A673 (cell line): ENCODE measurements around the gene C10orf90. TPM values are rescaled to one million over a fixed set of nuclear protein-coding genes. Genes with fewer than 3 reads are reported as not detected.
A peak's percentile ranks its signal among the peaks of the same experiment; 100 is the strongest.

Source experiments
- BruUV-seq: library from RNA; stranded (reverse); fragments of 400-500 nt; replicated peaks from 2 replicates; lab custom pipeline; 2021; lab: Mats Ljungman, UMichigan
- CTCF ChIA-PET: fragments of 300-600 bp; sonication (Branson Sonifier 250); formaldehyde crosslinking; loops from one replicate; lab custom pipeline; 2022; ENCODE audit warnings: antibody characterized with exemption; lab: Charles Lee
- POLR2A ChIA-PET: fragments of 300-600 bp; sonication (Branson Sonifier 250); formaldehyde crosslinking; loops from one replicate; lab custom pipeline; 2022; ENCODE audit warnings: antibody characterized with exemption; ENCODE audit not compliant: low non-redundant PET; lab: Charles Lee
- DNase-seq: peaks from one replicate; pipeline ENCODE4 v3.0.0-alpha.2; 2015; ENCODE audit warnings: low spot score
- H3K27ac ChIP-seq: fragments of 200-600 bp; sonication (generic); 2 replicates; pipeline ENCODE4 v1.5.1; 2016; ENCODE audit warnings: mixed run types, low read depth, mild to moderate bottlenecking, mixed read lengths, antibody characterized with exemption, low read length; ENCODE audit not compliant: poor library complexity, severe bottlenecking
- H3K27me3 ChIP-seq: fragments of 200-600 bp; sonication (generic); replicated peaks from 2 replicates; pipeline ENCODE4 v1.6.1; 2017; ENCODE audit warnings: mixed run types, low read depth, mild to moderate bottlenecking, mixed read lengths, antibody characterized with exemption, low read length; ENCODE audit not compliant: insufficient read depth, poor library complexity
- H3K36me3 ChIP-seq: fragments of 200-600 bp; sonication (generic); 2 replicates; pipeline ENCODE4 v1.6.1; 2016; ENCODE audit warnings: mixed run types, mild to moderate bottlenecking, mixed read lengths, antibody characterized with exemption, low read length; ENCODE audit not compliant: insufficient read depth, poor library complexity, severe bottlenecking
- H3K4me1 ChIP-seq: fragments of 200-600 bp; sonication (generic); 2 replicates; pipeline ENCODE4 v1.6.1; 2017; ENCODE audit warnings: mixed run types, mild to moderate bottlenecking, mixed read lengths, antibody characterized with exemption, low read length; ENCODE audit not compliant: insufficient read depth, poor library complexity, severe bottlenecking
- H3K4me3 ChIP-seq: fragments of 200-600 bp; sonication (generic); 2 replicates; pipeline ENCODE4 v1.5.1; 2016; ENCODE audit warnings: low read depth, mixed run types, mild to moderate bottlenecking, mixed read lengths, low read length; ENCODE audit not compliant: poor library complexity, severe bottlenecking
- H3K9me3 ChIP-seq: fragments of 200-600 bp; sonication (generic); 2 replicates; pipeline ENCODE4 v1.6.1; 2016; ENCODE audit warnings: mixed run types, low read depth, mild to moderate bottlenecking, mixed read lengths, antibody characterized with exemption, low read length; ENCODE audit not compliant: poor library complexity, severe bottlenecking
- CTCF ChIP-seq: fragments of 300-800, 200-600 bp; sonication (generic); conservative IDR thresholded peaks from 2 replicates; pipeline ENCODE4 v1.5.1; 2017; ENCODE audit warnings: low read depth, mild to moderate bottlenecking, antibody characterized with exemption, low read length, moderate library complexity, mixed read lengths
- EZH2 ChIP-seq: fragments of 200-600 bp; sonication (generic); IDR thresholded peaks from 2 replicates; pipeline ENCODE4 v1.6.1; 2017; ENCODE audit warnings: borderline replicate concordance, low read depth, mild to moderate bottlenecking, mixed read lengths, antibody characterized with exemption, low read length; ENCODE audit not compliant: poor library complexity, severe bottlenecking
- intact Hi-C: fragments of 100-400 bp; cut with micrococcal nuclease; formaldehyde crosslinking; loops from one replicate; pipeline ENCODE4 v1.10.0; 2022; ENCODE audit not compliant: unreplicated experiment
- total RNA-seq: library from RNA; stranded (reverse); gene quantifications from 2 replicates; pipeline ENCODE4 v1.2.3, GENCODE V29; 2021

C10orf90 gene
- total RNA-seq, 1 experiment from 2014 or later = not detected

GRCh38 chr10:126504761-126505112, 165.8 kb downstream of the C10orf90 start:
- Histone ChIP-seq H3K27ac (no peak overlapping the region), H3K4me1 (no peaks in the 10 kb centered on the region), H3K9me3 (no peaks in the 10 kb centered on the region), H3K36me3 (no peaks in the 10 kb centered on the region), H3K27me3 (no peaks in the 10 kb centered on the region), H3K4me3 (no peak overlapping the region)
- no peak for DNase-seq
- ChIA-PET CTCF (interaction anchor here (2.4 kb wide), 1 partner anchor 570 kb away, joined by 23 read pairs; no protein-coding TSS in a partner anchor), POLR2A (no interaction called here)
- TF ChIP-seq CTCF = no peak
- TF ChIP-seq EZH2 = no peak
- no TSS peak for BruUV-seq
- intact Hi-C loops = loop anchor here (2.0 to 10.0 kb wide), 4 partner anchors 240 to 570 kb away; no protein-coding TSS in a partner anchor

- peak; percentile 77 for DNase-seq
- H3K4me3 ChIP-seq = no peak overlapping the region
Measured at GRCh38 chr10:126504063-126504760, 166.3 kb downstream of the C10orf90 start.

GRCh38 chr10:126503392-126504062, 167.0 kb downstream of the C10orf90 start:
- DNase-seq = no peak

More at GRCh38 chr10:126504063-126504760, 166.3 kb downstream of the C10orf90 start:
- POLR2A ChIA-PET = no interaction called here
- CTCF ChIA-PET = interaction anchor here (0.6 to 2.4 kb wide), 5 partner anchors 522 to 636 kb away, joined by 3 to 23 read pairs (median 7); no protein-coding TSS in a partner anchor
- no TSS peak for BruUV-seq
- no peaks in the 10 kb centered on the region for H3K9me3 ChIP-seq
- no peaks in the 10 kb centered on the region for H3K27me3 ChIP-seq
- intact Hi-C loops = loop anchor here (2.0 to 10.0 kb wide), 4 partner anchors 241 to 569 kb away; no protein-coding TSS in a partner anchor
- H3K36me3 ChIP-seq = no peaks in the 10 kb centered on the region
- no peaks in the 10 kb centered on the region for H3K4me1 ChIP-seq
- no peak overlapping the region for H3K27ac ChIP-seq
- TF ChIP-seq EZH2 (no peak), CTCF (peak; percentile 75)

More at GRCh38 chr10:126503392-126504062, 167.0 kb downstream of the C10orf90 start:
- CTCF ChIA-PET = interaction anchor here (0.6 to 2.4 kb wide), 6 partner anchors 99 to 635 kb away, joined by 3 to 23 read pairs (median 8); no protein-coding TSS in a partner anchor
- no peak overlapping the region for H3K4me3 ChIP-seq
- no peaks in the 10 kb centered on the region for H3K4me1 ChIP-seq
- intact Hi-C loops = loop anchor here (2.0 to 10.0 kb wide), 4 partner anchors 241 to 569 kb away; no protein-coding TSS in a partner anchor
- H3K36me3 ChIP-seq = no peaks in the 10 kb centered on the region
- H3K9me3 ChIP-seq = no peaks in the 10 kb centered on the region
- no peak overlapping the region for H3K27ac ChIP-seq
- POLR2A ChIA-PET = no interaction called here
- BruUV-seq = no TSS peak
- no peaks in the 10 kb centered on the region for H3K27me3 ChIP-seq
- TF ChIP-seq EZH2 (no peak), CTCF (no peak)
